Ishikawa (cell line): ENCODE results near the gene BABAM2.

ENCODE experiments used
- CEBPB ChIP-seq: IDR thresholded peaks from 2 replicates; pipeline ENCODE4 v1.6.1; 2012
- CREB1 ChIP-seq: IDR thresholded peaks from 2 replicates; pipeline ENCODE4 v1.6.1; 2012; ENCODE audit warnings: low read depth
- EGR1 ChIP-seq: IDR thresholded peaks from 2 replicates; pipeline ENCODE4 v1.6.1; 2012
- EP300 ChIP-seq: IDR thresholded peaks from 2 replicates; pipeline ENCODE4 v1.6.1; 2012; ENCODE audit warnings: borderline replicate concordance
- FOXM1 ChIP-seq: IDR thresholded peaks from 2 replicates; pipeline ENCODE4 v1.6.1; 2012; ENCODE audit warnings: low read depth, borderline replicate concordance
- NFIC ChIP-seq: IDR thresholded peaks from 2 replicates; pipeline ENCODE4 v1.6.1; 2012
- RAD21 ChIP-seq: IDR thresholded peaks from 2 replicates; pipeline ENCODE4 v1.6.1; 2012; ENCODE audit warnings: low read depth
- TAF1 ChIP-seq: IDR thresholded peaks from 2 replicates; pipeline ENCODE4 v1.6.1; 2012; ENCODE audit warnings: low read depth, mild to moderate bottlenecking
- TCF12 ChIP-seq: IDR thresholded peaks from 2 replicates; pipeline ENCODE4 v1.6.1; 2012; ENCODE audit warnings: low read depth
- TEAD4 ChIP-seq: IDR thresholded peaks from 2 replicates; pipeline ENCODE4 v1.6.1; 2012
- YY1 ChIP-seq: IDR thresholded peaks from 2 replicates; pipeline ENCODE4 v1.6.1; 2012; ENCODE audit warnings: low read depth
- ZBTB7A ChIP-seq: IDR thresholded peaks from 2 replicates; pipeline ENCODE4 v1.6.1; 2012; ENCODE audit warnings: low read depth
- TF ChIP-seq, protein P1 (sequence below): IDR thresholded peaks from 2 replicates; pipeline ENCODE4 v1.6.1; 2012
- TF ChIP-seq, protein P2 (sequence below): IDR thresholded peaks from 2 replicates; pipeline ENCODE4 v1.6.1; 2012; ENCODE audit warnings: low read depth, mild to moderate bottlenecking
- TF ChIP-seq, protein P3 (sequence below): IDR thresholded peaks from 2 replicates; pipeline ENCODE4 v1.6.1; 2012

BABAM2 gene

DNA sequence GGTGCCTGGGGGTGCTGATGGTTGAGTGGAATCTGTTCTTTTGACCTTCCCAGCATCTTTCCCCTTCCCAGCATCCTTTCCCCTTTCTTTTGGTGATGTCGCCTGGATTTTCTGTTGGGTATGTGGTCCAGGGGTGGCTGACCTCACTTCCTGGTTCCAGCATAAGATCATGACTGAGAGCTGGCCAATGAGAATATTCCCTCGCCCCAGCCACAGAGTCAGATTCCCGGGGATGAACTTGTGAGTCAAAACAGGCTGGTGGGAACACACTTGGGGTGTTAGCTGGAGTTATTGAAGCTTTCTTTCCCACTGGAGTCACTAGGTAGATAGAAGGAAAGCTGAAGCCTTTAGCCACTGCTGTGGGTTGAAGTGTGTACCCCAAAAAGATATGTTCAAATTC is 474.1 kb downstream of the BABAM2 start:
- TF ChIP-seq TAF1 (no peak), YY1 (no peak)
- TF ChIP-seq, protein P1, sequence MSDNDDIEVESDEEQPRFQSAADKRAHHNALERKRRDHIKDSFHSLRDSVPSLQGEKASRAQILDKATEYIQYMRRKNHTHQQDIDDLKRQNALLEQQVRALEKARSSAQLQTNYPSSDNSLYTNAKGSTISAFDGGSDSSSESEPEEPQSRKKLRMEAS: no peak

DNA sequence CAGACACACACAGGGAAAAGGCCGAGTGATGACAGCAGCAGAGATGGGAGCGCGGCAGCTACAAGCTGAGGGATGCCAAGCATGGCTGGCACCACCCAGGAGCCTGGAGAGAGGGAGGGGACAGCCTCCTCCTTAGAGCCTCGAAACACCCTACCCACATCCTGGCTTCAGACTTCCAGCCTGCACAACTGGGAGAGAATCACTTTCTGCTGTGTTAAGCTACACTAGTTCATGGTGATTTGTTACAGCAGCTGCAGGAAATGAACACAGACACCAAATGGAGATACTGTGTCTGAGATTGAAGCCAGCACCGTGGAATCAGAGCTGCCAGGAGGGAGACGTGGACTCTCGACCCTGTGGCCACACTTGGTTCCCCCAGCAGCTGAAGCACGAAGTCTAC is 474.6 kb downstream of the BABAM2 start:
- TF ChIP-seq CREB1 (no peak), TCF12 (no peak), CEBPB (no peak), NFIC (no peak), TEAD4 (no peak), EP300 (no peak), EGR1 (no peak), RAD21 (no peak), YY1 (no peak), TAF1 (no peak), FOXM1 (no peak), ZBTB7A (no peak)
- TF ChIP-seq, protein P2, sequence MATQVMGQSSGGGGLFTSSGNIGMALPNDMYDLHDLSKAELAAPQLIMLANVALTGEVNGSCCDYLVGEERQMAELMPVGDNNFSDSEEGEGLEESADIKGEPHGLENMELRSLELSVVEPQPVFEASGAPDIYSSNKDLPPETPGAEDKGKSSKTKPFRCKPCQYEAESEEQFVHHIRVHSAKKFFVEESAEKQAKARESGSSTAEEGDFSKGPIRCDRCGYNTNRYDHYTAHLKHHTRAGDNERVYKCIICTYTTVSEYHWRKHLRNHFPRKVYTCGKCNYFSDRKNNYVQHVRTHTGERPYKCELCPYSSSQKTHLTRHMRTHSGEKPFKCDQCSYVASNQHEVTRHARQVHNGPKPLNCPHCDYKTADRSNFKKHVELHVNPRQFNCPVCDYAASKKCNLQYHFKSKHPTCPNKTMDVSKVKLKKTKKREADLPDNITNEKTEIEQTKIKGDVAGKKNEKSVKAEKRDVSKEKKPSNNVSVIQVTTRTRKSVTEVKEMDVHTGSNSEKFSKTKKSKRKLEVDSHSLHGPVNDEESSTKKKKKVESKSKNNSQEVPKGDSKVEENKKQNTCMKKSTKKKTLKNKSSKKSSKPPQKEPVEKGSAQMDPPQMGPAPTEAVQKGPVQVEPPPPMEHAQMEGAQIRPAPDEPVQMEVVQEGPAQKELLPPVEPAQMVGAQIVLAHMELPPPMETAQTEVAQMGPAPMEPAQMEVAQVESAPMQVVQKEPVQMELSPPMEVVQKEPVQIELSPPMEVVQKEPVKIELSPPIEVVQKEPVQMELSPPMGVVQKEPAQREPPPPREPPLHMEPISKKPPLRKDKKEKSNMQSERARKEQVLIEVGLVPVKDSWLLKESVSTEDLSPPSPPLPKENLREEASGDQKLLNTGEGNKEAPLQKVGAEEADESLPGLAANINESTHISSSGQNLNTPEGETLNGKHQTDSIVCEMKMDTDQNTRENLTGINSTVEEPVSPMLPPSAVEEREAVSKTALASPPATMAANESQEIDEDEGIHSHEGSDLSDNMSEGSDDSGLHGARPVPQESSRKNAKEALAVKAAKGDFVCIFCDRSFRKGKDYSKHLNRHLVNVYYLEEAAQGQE: no peak
- TF ChIP-seq, protein P3, sequence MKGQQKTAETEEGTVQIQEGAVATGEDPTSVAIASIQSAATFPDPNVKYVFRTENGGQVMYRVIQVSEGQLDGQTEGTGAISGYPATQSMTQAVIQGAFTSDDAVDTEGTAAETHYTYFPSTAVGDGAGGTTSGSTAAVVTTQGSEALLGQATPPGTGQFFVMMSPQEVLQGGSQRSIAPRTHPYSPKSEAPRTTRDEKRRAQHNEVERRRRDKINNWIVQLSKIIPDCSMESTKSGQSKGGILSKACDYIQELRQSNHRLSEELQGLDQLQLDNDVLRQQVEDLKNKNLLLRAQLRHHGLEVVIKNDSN: no peak
- TF ChIP-seq, protein P1: no peak

DNA sequence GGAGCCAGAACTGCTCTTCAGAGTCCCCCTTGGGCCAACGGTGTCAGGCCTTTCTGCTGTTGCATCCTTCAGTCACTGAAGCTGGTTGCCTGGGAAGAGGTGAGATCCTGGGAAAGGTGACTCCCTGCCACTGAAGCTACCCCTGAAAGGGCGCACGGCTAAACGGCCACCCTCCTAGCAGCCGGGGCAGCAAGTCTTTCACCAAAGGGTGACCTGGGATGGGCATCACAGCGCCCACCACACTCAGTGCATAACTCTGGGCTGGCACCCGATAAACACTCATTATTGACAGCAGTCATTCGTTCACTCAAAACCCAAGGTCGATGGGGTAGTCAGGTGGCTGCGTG is 475.6 kb downstream of the BABAM2 start:
- TF ChIP-seq, protein P1: no peak
- no peak for TF ChIP-seq NFIC
- TF ChIP-seq FOXM1: no peak
- no peak for TF ChIP-seq CREB1
- TF ChIP-seq TEAD4: no peak
- TF ChIP-seq EGR1: no peak
- no peak for TF ChIP-seq TCF12
- no peak for TF ChIP-seq TAF1
- no peak for TF ChIP-seq ZBTB7A
- TF ChIP-seq YY1: no peak
- TF ChIP-seq, protein P3: no peak
- TF ChIP-seq RAD21: no peak
- no peak for TF ChIP-seq EP300
- TF ChIP-seq, protein P2: no peak
- TF ChIP-seq CEBPB: no peak

DNA sequence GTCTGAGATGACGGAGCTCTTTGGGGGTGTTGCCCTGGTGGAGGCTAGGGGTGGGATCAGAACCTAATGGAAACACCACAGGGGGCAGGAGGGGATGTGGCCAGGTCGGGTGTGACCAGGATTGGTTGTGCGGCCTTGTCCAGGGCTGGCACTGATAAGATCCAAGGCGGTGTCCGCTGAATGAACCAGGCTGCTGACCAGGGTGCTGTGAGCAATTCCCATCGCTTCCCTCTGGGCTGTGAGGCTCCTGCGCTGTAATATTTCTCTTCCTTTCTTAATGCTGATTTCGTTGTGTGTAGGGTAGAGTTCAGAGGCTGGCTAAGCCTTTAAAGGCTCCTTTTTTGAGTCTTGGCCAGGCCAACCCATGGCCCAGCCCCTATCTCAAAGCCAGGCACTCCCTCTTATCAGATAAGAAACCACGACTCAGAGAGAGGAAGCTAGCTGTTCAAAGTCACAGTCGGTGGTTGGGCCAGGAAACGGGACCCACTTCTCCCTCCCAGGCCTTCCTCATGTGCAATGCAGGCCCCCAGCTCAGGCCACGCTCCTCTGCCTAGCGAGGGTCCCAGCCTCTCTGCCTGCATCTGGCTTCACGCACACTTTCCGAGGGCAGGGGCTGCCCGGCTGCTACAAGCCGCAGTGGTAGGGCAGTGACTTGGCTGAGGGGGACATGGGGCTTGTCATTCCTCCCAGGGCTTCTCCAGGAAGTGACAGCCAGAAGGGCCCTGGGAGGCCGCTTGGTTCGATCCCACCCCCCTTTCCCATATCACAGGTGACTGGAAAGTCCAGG is 476.2 kb downstream of the BABAM2 start:
- no peak for TF ChIP-seq TCF12
- TF ChIP-seq, protein P2: 0 out of 2 replicates have a peak, but pooled peaks have one; percentile 22
- TF ChIP-seq, protein P3: no peak
- TF ChIP-seq, protein P1: no peak
